HFF-Myc (cell line): Measurements from ENCODE around the gene CFLAR.

Experiments
- DNase-seq: peaks from one replicate; pipeline ENCODE4 v3.0.0-alpha.2; 2011; ENCODE audit warnings: low read depth; ENCODE audit errors: extremely low read depth
- H3K4me3 ChIP-seq: replicated peaks from 2 replicates; pipeline ENCODE4 v1.5.1; 2011; ENCODE audit warnings: low read depth, mild to moderate bottlenecking, control low read depth, low read length
- TF ChIP-seq, protein P1 (sequence below): IDR thresholded peaks from 2 replicates; pipeline ENCODE4 v1.5.1; 2012; ENCODE audit warnings: mild to moderate bottlenecking, low read depth, low read length, control low read depth; ENCODE audit errors: missing control alignments

Gene CFLAR

DNA sequence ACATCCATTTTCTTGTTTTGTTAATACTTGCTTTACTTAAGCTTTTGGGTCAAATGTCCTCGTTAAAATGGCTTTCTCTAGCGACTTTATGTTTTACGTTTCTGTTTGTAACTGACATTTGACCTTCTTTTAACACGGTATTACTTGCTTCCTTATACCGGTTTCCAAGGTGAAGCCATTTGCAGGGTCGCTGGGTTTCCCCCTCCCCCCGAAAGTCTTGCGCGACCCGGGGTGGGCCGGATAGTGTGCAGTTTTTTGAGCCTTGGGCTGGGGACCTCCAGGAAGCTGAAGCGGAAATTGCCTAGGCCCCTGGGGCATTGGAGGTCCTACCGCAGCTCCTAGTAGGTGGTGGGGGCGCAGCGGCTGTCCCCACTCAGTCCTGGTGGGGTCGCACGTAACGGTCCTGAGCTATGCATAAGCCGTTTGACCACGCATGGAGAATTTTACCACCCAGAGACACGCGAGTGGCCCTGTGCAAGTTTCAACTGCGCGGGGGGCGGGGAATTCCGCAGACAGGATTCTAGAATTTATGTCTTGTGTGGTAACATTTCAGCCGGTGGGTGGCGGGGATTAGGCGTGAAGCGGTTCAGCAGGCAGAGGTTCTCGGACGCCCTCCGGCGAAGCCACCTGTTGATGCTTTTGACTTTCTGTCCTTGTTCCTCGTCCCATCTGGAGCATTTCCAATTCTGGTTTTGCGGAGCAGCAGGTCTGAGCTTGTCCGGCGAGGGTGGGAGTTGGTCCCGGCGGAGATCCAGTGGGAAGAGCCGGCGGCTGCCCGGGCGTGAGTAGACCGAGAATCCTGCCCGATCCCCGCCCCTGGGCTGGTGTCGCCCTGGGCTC lies 2.4 kb downstream of the CFLAR start:
- peak overlapping the region; percentile 69 for H3K4me3 ChIP-seq
- DNase-seq = no peak
- TF ChIP-seq, protein P1, sequence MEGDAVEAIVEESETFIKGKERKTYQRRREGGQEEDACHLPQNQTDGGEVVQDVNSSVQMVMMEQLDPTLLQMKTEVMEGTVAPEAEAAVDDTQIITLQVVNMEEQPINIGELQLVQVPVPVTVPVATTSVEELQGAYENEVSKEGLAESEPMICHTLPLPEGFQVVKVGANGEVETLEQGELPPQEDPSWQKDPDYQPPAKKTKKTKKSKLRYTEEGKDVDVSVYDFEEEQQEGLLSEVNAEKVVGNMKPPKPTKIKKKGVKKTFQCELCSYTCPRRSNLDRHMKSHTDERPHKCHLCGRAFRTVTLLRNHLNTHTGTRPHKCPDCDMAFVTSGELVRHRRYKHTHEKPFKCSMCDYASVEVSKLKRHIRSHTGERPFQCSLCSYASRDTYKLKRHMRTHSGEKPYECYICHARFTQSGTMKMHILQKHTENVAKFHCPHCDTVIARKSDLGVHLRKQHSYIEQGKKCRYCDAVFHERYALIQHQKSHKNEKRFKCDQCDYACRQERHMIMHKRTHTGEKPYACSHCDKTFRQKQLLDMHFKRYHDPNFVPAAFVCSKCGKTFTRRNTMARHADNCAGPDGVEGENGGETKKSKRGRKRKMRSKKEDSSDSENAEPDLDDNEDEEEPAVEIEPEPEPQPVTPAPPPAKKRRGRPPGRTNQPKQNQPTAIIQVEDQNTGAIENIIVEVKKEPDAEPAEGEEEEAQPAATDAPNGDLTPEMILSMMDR = peak; percentile 24

GRCh38 chr2:201118961-201119854 lies 3.2 kb downstream of the CFLAR start:
- DNase-seq = no peak

GRCh38 chr2:201122276-201122675 lies 6.3 kb downstream of the CFLAR start:
- TF ChIP-seq, protein P1 = no peak
- no peak for DNase-seq
- H3K4me3 ChIP-seq = no peak overlapping the region

More at GRCh38 chr2:201118961-201119854, 3.2 kb downstream of the CFLAR start:
- H3K4me3 ChIP-seq = peak overlapping the region; percentile 69
- TF ChIP-seq, protein P1 = no peak

DNA sequence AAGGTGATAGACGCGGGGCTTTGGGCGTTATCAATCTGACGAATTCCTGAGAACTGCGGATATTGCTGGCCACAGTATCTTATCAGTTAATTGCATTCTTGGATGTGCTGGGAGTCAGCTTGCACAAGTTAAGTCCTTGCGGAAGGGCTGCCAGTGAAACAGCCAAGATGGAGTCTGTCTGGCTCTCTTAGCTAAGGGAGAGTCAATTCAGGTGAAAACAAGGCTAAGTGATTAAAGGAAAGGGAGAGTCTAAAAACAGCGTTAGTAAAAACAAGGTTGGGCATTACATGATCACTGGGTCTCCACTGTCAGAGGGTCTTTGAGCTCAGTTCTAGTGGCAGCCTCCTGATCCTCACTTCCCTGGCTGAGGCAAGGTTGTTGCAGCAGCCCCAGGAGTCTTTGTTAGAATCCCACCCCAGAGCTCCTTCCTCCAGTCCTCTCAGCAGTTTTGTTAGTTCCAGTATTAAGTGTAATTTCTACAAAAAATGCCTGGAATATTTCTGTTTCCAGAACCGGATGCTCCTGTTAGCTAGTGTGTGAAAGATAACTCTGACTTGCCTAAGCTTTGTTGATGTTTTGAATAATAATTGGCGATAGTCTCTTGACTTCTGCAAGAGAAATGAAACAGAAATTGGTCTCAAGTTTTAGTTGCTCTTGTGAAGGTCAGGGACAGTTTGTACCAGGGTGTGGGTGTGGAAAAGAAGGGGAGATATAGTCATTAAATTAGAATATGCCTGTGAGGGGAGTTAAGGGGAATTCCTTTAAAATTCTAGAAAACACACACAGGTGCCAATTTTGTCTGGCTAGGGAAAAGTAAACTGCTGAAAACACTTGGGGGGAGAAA lies 10.6 kb downstream of the CFLAR start:
- H3K4me3 ChIP-seq = no peak overlapping the region
- TF ChIP-seq, protein P1 = no peak
- DNase-seq = no peak

- DNase-seq = no peak
- no peak overlapping the region for H3K4me3 ChIP-seq
- TF ChIP-seq, protein P1 = no peak
Measured at GRCh38 chr2:201127152-201127511, 11.2 kb downstream of the CFLAR start.

DNA sequence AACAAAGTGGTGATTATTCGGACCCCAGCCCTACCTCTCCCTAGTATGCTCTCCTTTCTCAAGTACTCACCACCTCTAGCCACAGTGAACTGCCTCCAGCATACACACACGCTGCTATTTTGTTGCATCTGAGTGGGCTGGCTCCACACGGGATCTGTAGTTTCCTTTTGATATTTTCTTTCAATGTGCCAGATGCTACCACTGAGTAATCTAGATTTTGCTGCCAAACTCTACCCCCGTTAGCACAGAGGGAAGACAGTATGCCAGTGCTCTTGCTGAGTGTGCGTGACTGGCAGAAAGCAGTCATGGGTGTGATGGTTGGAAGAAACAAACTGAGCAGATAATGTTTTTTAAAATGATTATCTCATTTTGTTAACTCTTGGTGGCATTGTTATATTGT lies 11.6 kb downstream of the CFLAR start:
- TF ChIP-seq, protein P1 = no peak
- no peak for DNase-seq
- no peak overlapping the region for H3K4me3 ChIP-seq
